Mesendoderm (in vitro differentiated cells): ENCODE results near the gene GRAMD2B.

ENCODE experiments used
- DNase-seq: peaks from one replicate; pipeline ENCODE4 v3.0.0; 2013
- H2AK5ac ChIP-seq: 2 replicates; pipeline ENCODE4 v1.6.1; 2013; ENCODE audit warnings: low read length, inconsistent platforms
- H2BK120ac ChIP-seq: 2 replicates; pipeline ENCODE4 v1.6.1; 2013; ENCODE audit warnings: low read depth, mild to moderate bottlenecking, low read length, moderate library complexity, mixed read lengths
- H2BK15ac ChIP-seq: replicated peaks from 2 replicates; pipeline ENCODE4 v1.6.1; 2013; ENCODE audit warnings: low read depth, mild to moderate bottlenecking, moderate library complexity
- H2BK5ac ChIP-seq: 2 replicates; pipeline ENCODE4 v1.6.1; 2013; ENCODE audit warnings: low read length, inconsistent platforms
- H3K18ac ChIP-seq: 2 replicates; pipeline ENCODE4 v1.6.1; 2013; ENCODE audit warnings: mild to moderate bottlenecking, low read length, mixed read lengths
- H3K23ac ChIP-seq: one replicate; pipeline ENCODE4 v1.6.1; 2013; ENCODE audit warnings: low read length
- H3K27ac ChIP-seq: 2 replicates; pipeline ENCODE4 v1.5.1; 2013; ENCODE audit warnings: low read depth, mild to moderate bottlenecking, inconsistent platforms, low read length, moderate library complexity
- H3K27me3 ChIP-seq: 2 replicates; pipeline ENCODE4 v1.6.1; 2013; ENCODE audit warnings: low read length, control low read depth, mild to moderate bottlenecking, inconsistent platforms; ENCODE audit not compliant: insufficient read depth, poor library complexity
- H3K36me3 ChIP-seq: 2 replicates; pipeline ENCODE4 v1.6.1; 2013; ENCODE audit warnings: low read length, inconsistent platforms; ENCODE audit not compliant: control insufficient read depth, insufficient read depth
- H3K4ac ChIP-seq: one replicate; pipeline ENCODE4 v1.6.1; 2013; ENCODE audit warnings: low read depth, mild to moderate bottlenecking, low read length, moderate library complexity
- H3K4me1 ChIP-seq: 2 replicates; pipeline ENCODE4 v1.6.1; 2013; ENCODE audit warnings: low read depth, low read length, inconsistent platforms; ENCODE audit not compliant: control insufficient read depth
- H3K4me2 ChIP-seq: 2 replicates; pipeline ENCODE4 v1.6.1; 2013; ENCODE audit warnings: low read length
- H3K4me3 ChIP-seq: 2 replicates; pipeline ENCODE4 v1.5.1; 2013; ENCODE audit warnings: mild to moderate bottlenecking, low read length
- H3K56ac ChIP-seq: one replicate; pipeline ENCODE4 v1.6.1; 2013; ENCODE audit warnings: low read length
- H3K79me1 ChIP-seq: 2 replicates; pipeline ENCODE4 v1.6.1; 2013; ENCODE audit warnings: low read length, inconsistent platforms
- H3K79me2 ChIP-seq: 2 replicates; pipeline ENCODE4 v1.6.1; 2013; ENCODE audit warnings: mild to moderate bottlenecking, low read length; ENCODE audit not compliant: control insufficient read depth, insufficient read depth
- H3K9ac ChIP-seq: 2 replicates; pipeline ENCODE4 v1.6.1; 2013; ENCODE audit warnings: low read length, inconsistent platforms
- H4K5ac ChIP-seq: one replicate; pipeline ENCODE4 v1.6.1; 2013; ENCODE audit warnings: low read length
- H4K8ac ChIP-seq: one replicate; pipeline ENCODE4 v1.6.1; 2013; ENCODE audit warnings: low read depth, mild to moderate bottlenecking, control low read depth, low read length, moderate library complexity
- WGBS: extraction: QIAGEN DNeasy Blood & Tissue Kit; methylation state at CpG from one replicate; pipeline ENCODE4 v1.1.7; 2013; ENCODE audit warnings: low lambda C conversion rate, missing lambda C conversion rate; ENCODE audit not compliant: insufficient coverage; ENCODE audit errors: extremely low coverage; 5-methylcytosine and 5-hydroxymethylcytosine counted together

GRAMD2B gene

GRCh38 chr5:126454081-126454480, 30.9 kb downstream of the GRAMD2B start:
- Histone ChIP-seq H3K4me2 (no peak overlapping the region), H4K5ac (no peak overlapping the region), H3K27ac (no peak overlapping the region), H2BK15ac (no peak overlapping the region), H2BK5ac (no peak overlapping the region), H3K36me3 (no peaks in the 10 kb centered on the region), H3K23ac (no peak overlapping the region), H2AK5ac (no peak overlapping the region), H3K18ac (no peak overlapping the region), H3K79me1 (no peaks in the 10 kb centered on the region), H3K9ac (no peak overlapping the region), H3K56ac (no peak overlapping the region), H3K27me3 (no peaks in the 10 kb centered on the region), H3K4me1 (peaks cover 4% of the 10 kb centered on the region), H4K8ac (no peak overlapping the region), H2BK120ac (no peak overlapping the region), H3K4me3 (no peak overlapping the region), H3K79me2 (no peaks in the 10 kb centered on the region), H3K4ac (no peak overlapping the region)
- no CpG with 5 or more reads among the region's 7 CpGs for WGBS
- no peak for DNase-seq

GRCh38 chr5:126454535-126454934, 31.3 kb downstream of the GRAMD2B start:
- no peak overlapping the region for H4K8ac ChIP-seq
- no peak overlapping the region for H4K5ac ChIP-seq
- H3K18ac ChIP-seq = no peak overlapping the region
- no peak overlapping the region for H3K4me3 ChIP-seq
- peaks cover 4% of the 10 kb centered on the region for H3K4me1 ChIP-seq
- no peak overlapping the region for H3K56ac ChIP-seq
- H3K4ac ChIP-seq = no peak overlapping the region
- no peak overlapping the region for H2AK5ac ChIP-seq
- H2BK15ac ChIP-seq = no peak overlapping the region
- H3K79me2 ChIP-seq = no peaks in the 10 kb centered on the region
- H2BK5ac ChIP-seq = no peak overlapping the region
- H2BK120ac ChIP-seq = no peak overlapping the region
- H3K27ac ChIP-seq = no peak overlapping the region
- H3K79me1 ChIP-seq = no peaks in the 10 kb centered on the region
- no peak overlapping the region for H3K9ac ChIP-seq
- no peaks in the 10 kb centered on the region for H3K36me3 ChIP-seq
- H3K27me3 ChIP-seq = no peaks in the 10 kb centered on the region
- no peak overlapping the region for H3K23ac ChIP-seq
- WGBS = no CpG with 5 or more reads among the region's 1 CpG
- H3K4me2 ChIP-seq = no peak overlapping the region
- no peak for DNase-seq

GRCh38 chr5:126455264-126455663, 32.1 kb downstream of the GRAMD2B start:
- no peak overlapping the region for H3K56ac ChIP-seq
- no peak overlapping the region for H4K8ac ChIP-seq
- peaks cover 4% of the 10 kb centered on the region for H3K4me1 ChIP-seq
- no peak overlapping the region for H4K5ac ChIP-seq
- H2BK5ac ChIP-seq = no peak overlapping the region
- no peaks in the 10 kb centered on the region for H3K36me3 ChIP-seq
- H3K23ac ChIP-seq = peak overlapping the region; percentile 57
- DNase-seq = no peak
- H3K9ac ChIP-seq = no peak overlapping the region
- H3K79me1 ChIP-seq = no peaks in the 10 kb centered on the region
- no peak overlapping the region for H2AK5ac ChIP-seq
- H3K4me2 ChIP-seq = no peak overlapping the region
- H3K4me3 ChIP-seq = no peak overlapping the region
- H2BK120ac ChIP-seq = no peak overlapping the region
- no peak overlapping the region for H3K27ac ChIP-seq
- no peaks in the 10 kb centered on the region for H3K27me3 ChIP-seq
- no peak overlapping the region for H3K18ac ChIP-seq
- no peak overlapping the region for H3K4ac ChIP-seq
- no peak overlapping the region for H2BK15ac ChIP-seq
- H3K79me2 ChIP-seq = no peaks in the 10 kb centered on the region

- Histone ChIP-seq H3K56ac (no peak overlapping the region), H4K8ac (no peak overlapping the region), H3K4me3 (no peak overlapping the region), H3K27me3 (no peaks in the 10 kb centered on the region), H2AK5ac (no peak overlapping the region), H3K79me1 (no peaks in the 10 kb centered on the region), H2BK15ac (no peak overlapping the region), H3K4me1 (peaks cover 2% of the 10 kb centered on the region), H3K27ac (no peak overlapping the region), H3K79me2 (no peaks in the 10 kb centered on the region), H3K23ac (no peak overlapping the region), H4K5ac (no peak overlapping the region), H3K4me2 (no peak overlapping the region), H3K4ac (no peak overlapping the region), H2BK5ac (no peak overlapping the region), H3K36me3 (no peaks in the 10 kb centered on the region), H3K18ac (no peak overlapping the region), H2BK120ac (no peak overlapping the region), H3K9ac (no peak overlapping the region)
- no CpG with 5 or more reads among the region's 1 CpG for WGBS
- DNase-seq = no peak
Observed at GRCh38 chr5:126455728-126456127, 32.5 kb downstream of the GRAMD2B start.

GRCh38 chr5:126456217-126456820, 33.1 kb downstream of the GRAMD2B start:
- Histone ChIP-seq H3K4me3 (no peak overlapping the region), H3K27me3 (no peaks in the 10 kb centered on the region), H4K5ac (no peak overlapping the region), H3K9ac (no peak overlapping the region), H3K4ac (no peak overlapping the region), H3K36me3 (no peaks in the 10 kb centered on the region), H3K18ac (no peak overlapping the region), H3K56ac (no peak overlapping the region), H2BK15ac (no peak overlapping the region), H3K79me2 (no peaks in the 10 kb centered on the region), H3K4me1 (no peaks in the 10 kb centered on the region), H3K27ac (no peak overlapping the region), H3K4me2 (no peak overlapping the region), H2BK5ac (no peak overlapping the region), H2BK120ac (no peak overlapping the region), H3K23ac (no peak overlapping the region), H2AK5ac (no peak overlapping the region), H3K79me1 (no peaks in the 10 kb centered on the region), H4K8ac (no peak overlapping the region)
- no CpG with 5 or more reads among the region's 6 CpGs for WGBS
- DNase-seq = no peak

- no peak overlapping the region for H3K56ac ChIP-seq
- H4K5ac ChIP-seq = no peak overlapping the region
- H3K4me2 ChIP-seq = no peak overlapping the region
- no peak overlapping the region for H3K23ac ChIP-seq
- H3K4ac ChIP-seq = no peak overlapping the region
- H4K8ac ChIP-seq = no peak overlapping the region
- no peaks in the 10 kb centered on the region for H3K79me1 ChIP-seq
- H3K36me3 ChIP-seq = no peaks in the 10 kb centered on the region
- H3K79me2 ChIP-seq = no peaks in the 10 kb centered on the region
- H3K18ac ChIP-seq = no peak overlapping the region
- no peak overlapping the region for H3K9ac ChIP-seq
- H2BK15ac ChIP-seq = no peak overlapping the region
- no peaks in the 10 kb centered on the region for H3K27me3 ChIP-seq
- H2BK5ac ChIP-seq = no peak overlapping the region
- no peak overlapping the region for H2AK5ac ChIP-seq
- no peak for DNase-seq
- H3K27ac ChIP-seq = no peak overlapping the region
- no CpG with 5 or more reads among the region's 4 CpGs for WGBS
- no peaks in the 10 kb centered on the region for H3K4me1 ChIP-seq
- H2BK120ac ChIP-seq = no peak overlapping the region
- no peak overlapping the region for H3K4me3 ChIP-seq
Observed at GRCh38 chr5:126460459-126460858, 37.2 kb downstream of the GRAMD2B start.
